DMS114 treated with DMSO at 0.1 percent for 48 hours (cell line): Measurements from ENCODE around the gene SYS1.

Experiments
- DNase-seq: peaks from one replicate; lab custom pipeline; 2025; ENCODE audit not compliant: unreplicated experiment; lab: John Stamatoyannopoulos, UW

The SYS1 gene

GRCh38 chr20:45378191-45378590 lies 15.2 kb downstream of the SYS1 start, which contains the start of gene TP53TG5:
Gene TP53TG5, minus strand, starts transcription at chr20:45378325. Its CDS starts 89 bp downstream, at chr20:45378236.
- no peak for DNase-seq

DNA sequence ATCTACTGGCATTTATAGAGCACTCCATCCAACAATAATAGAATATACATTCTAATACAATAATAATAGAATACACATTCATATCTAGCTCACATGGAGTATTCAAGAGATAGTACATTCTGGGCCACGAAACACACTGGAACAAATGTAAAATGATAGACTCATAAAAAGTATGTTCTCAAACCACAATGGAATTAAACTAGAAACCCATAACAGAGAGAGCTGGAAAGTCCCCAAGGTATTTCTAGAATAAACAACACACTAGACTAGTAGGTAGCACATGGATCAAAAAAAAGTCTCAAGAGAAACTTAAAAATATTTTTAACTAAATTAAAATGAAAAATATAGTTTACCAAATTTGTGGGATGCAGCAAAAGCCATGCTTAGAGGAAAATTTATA lies 24.3 kb downstream of the SYS1 start:
- DNase-seq: no peak

- no peak for DNase-seq
Observed at GRCh38 chr20:45390931-45391330, 28.0 kb downstream of the SYS1 start.

DNA sequence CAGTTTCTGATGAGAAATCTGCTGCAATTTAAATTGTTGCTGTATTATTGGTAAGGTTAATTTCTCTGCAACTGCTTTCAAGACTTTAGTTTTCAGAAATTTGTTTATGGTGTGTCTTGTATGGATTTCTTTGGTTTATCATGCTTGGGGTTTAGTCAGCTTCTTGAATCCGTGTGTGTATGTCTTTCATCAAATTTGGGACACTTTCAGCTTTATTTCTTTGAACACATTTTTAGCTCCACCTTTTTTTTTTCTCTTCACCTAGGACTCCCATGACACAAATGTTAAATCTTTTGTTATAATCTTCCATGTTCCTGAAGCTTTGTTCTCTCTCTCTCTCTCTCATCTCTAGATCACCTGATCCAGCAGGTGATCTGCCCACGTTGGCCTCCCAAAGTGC lies 28.6 kb downstream of the SYS1 start:
- DNase-seq: no peak

DNA sequence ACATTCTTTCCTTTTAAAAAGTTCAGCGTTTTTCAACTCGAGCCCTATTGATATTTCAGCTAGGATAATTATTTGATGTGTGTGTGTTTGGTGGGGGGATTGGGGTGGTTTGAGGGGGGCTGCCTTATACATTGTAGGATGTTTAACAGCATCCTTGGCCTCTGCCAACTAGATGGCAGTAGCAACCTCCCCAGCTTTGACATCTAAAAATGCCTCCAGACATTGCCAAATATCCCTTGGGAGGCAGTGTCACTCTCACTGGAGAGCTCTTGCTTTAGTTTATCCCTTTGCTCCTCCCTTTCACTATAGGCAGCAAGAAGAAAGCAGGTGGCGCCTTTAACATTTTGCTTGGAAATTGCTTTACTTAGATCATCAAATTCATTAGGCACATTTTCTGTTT lies 29.8 kb downstream of the SYS1 start:
- DNase-seq: no peak

GRCh38 chr20:45394221-45395113 lies 31.5 kb downstream of the SYS1 start:
- no peak for DNase-seq

DNA sequence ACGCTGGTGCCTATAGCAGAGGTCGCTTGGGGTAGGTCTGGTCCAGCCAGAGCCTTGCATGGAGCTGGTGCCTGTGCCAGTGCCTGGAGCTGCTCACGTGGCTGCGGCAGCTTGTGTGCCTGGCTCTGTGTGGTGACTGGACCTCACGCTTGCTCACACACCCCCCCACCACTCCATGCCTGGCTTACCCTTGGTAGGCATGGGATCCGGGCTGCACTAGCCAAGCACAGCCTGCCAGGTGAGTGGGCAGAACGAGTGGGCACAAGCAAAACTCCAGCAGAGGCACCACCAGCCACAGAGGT lies 32.1 kb downstream of the SYS1 start:
- no peak for DNase-seq

GRCh38 chr20:45399018-45399417 lies 36.1 kb downstream of the SYS1 start:
- no peak for DNase-seq

- no peak for DNase-seq
Observed at GRCh38 chr20:45400346-45401031, 37.5 kb downstream of the SYS1 start.

DNA sequence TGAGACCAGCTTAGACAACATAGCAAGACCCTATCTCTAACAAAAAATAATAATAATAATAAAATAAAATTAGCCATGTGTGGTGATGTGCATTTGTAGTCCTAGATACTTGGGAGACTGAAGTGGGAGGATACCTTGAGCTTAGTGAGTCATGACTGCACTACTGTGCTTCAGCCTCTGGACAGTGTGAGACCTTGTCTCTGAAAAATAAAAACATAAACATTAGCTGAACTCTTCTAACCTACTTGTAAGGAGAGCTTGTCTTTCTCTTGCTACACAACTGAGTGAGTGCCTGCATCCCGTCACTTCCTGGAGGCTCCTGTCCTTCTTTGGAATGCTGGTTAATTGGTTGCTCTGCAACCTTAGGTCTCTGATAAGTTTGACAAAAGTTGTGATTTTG lies 40.0 kb downstream of the SYS1 start:
- no peak for DNase-seq

- no peak for DNase-seq
Observed at GRCh38 chr20:45404438-45404837, 41.5 kb downstream of the SYS1 start.

- DNase-seq: no peak
Observed at GRCh38 chr20:45405571-45406259, 42.8 kb downstream of the SYS1 start.

DNA sequence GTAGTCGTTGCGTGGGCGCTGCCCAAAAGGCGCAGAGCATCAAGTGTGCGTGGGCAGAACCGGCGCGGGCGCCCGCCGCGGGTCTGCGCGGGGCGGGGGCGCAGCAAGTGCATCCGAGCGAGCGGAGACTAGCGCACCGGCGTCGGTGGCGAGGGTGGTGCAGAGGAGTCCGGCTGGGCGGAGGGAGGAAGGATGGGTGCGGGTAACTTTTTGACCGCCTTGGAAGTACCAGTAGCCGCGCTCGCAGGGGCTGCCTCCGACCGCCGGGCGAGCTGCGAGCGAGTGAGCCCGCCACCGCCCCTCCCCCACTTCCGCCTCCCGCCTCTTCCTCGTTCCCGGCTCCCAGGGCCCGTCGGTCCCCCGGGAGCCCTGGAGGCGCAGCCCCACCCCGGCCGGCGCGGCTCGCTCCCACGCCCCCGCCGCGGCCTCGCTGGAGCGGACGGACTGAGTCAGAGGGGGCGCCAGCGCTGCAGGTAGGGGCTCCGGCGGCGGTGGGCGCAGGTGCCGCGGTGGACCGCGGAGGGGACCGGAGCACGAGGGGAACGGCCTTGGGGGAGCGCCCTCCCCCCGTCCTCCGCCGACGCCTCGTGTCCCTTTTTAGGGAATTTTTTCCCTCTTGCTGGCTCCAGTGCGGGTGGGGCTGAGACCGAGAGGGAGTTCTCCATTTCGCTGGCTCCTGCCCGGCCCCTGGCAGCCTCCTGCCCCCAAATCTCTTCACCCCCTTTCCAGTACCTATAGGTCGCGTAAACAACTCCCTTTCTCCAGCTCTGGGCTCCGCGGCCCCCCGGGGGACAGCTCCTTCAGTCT lies 43.5 kb downstream of the SYS1 start:
- peak; percentile 3 for DNase-seq

DNA sequence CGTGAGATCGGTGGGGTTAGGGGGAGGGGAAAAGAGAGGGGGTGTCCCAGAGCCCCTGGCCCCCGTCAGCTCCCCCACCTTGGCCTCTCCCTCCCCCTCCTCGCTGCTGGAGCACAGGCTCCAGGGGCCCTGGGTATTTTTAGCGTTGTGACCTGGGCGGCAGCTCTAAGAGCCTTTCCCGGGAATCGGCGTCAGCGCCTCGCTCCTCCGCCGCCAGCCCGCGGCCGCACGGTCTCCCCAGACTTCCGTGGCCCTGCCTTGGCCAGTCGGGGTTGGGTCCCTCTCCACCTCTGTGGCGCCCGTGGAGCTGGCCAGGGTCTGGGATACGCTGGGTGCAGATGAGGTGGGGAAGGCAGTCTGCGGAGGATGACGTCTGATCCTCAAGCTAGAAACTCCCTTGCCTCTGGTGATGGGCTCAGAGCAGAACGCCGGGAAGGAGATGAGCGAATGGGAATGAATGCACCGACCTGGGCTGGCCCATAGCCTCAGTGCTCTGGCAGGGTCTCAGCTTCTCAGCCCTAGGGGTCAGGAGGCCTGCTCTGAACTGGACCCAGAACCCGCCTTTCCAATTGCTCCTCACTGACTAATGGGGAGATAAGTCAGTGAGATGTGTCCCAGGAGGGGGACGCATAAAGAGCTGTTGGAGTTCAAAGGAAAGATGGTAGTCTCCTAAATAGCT lies 44.2 kb downstream of the SYS1 start:
- no peak for DNase-seq

GRCh38 chr20:45407783-45408645 lies 45.1 kb downstream of the SYS1 start, which contains the start of gene DBNDD2:
Gene DBNDD2, plus strand, starts transcription at chr20:45408289. Its CDS starts 179 bp downstream, at chr20:45408468.
- DNase-seq: no peak

DNA sequence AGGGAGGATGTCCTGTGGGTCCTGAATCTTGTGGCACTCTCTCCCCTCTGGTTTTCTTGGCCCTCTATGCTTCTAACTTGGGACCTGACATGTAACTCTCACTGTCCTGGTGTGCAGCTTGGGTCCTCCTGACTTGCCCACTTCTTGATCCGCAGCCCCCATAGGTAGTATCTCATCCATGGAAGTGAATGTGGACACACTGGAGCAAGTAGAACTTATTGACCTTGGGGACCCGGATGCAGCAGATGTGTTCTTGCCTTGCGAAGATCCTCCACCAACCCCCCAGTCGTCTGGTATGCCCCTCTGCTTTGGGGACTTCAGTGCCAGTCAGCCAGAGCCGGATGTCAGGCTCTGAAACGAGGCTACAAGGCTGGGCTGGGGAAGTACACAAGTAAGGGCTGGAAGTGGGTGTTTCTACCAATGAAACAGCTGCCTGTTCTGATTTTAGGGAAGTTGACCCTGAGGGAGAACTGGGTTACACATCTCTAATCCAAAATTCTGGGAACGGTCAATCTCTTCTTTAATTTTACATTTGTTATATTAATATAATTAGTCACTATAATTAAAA lies 45.8 kb downstream of the SYS1 start:
- DNase-seq: no peak

GRCh38 chr20:45409521-45410272 lies 46.7 kb downstream of the SYS1 start:
- no peak for DNase-seq

DNA sequence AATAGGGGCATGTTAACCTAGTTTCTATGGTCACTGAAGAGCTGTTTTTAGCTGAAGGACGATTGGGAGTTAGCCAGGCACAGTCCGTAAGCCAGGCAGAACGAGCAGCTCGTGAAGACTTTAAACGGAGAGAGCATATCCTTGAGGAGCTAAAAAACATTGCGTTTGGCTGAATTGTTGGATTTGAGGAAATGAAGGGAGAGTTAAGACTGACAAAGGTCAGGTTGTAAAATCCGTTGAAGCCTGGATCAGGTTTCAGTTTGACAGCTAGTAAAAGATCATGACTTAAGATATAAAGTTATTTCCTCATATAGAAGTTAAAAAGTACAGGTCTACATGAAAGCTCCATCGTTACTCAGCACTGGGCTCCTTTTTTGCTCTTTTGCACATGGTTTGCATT lies 47.9 kb downstream of the SYS1 start:
- no peak for DNase-seq
